Lower lobe of right lung (tissue), 2 donors: ENCODE measurements around the gene NOP58. TPM values are rescaled to one million over a fixed set of nuclear protein-coding genes. Genes with fewer than 3 reads are reported as not detected.

Experiments
- ATAC-seq, 2 donors: fragments of 200-7000 bp; cut with Tn5 transposase; one replicate each; pipeline ENCODE4 v1.9.1; 2020 to 2022; ENCODE audit warnings: mild to moderate bottlenecking in 2 of 2, moderate library complexity in 2 of 2
- DNase-seq: peaks from one replicate; pipeline ENCODE4 v3.0.0-alpha.2; 2020
- H3K27ac ChIP-seq: fragments of 200-600 bp; one replicate; pipeline ENCODE4 v1.8.0; 2022
- H3K27me3 ChIP-seq: fragments of 200-600 bp; one replicate; pipeline ENCODE4 v1.8.0; 2022; ENCODE audit warnings: low read depth
- H3K36me3 ChIP-seq: fragments of 200-600 bp; one replicate; pipeline ENCODE4 v1.8.0; 2022; ENCODE audit warnings: mild to moderate bottlenecking
- H3K4me1 ChIP-seq: fragments of 200-600 bp; one replicate; pipeline ENCODE4 v1.8.0; 2022
- H3K4me3 ChIP-seq: fragments of 200-600 bp; one replicate; pipeline ENCODE4 v1.8.0; 2022; ENCODE audit warnings: mild to moderate bottlenecking
- H3K9me3 ChIP-seq: fragments of 200-600 bp; one replicate; pipeline ENCODE4 v1.8.0; 2022
- CTCF ChIP-seq: fragments of 200-600 bp; IDR thresholded peaks from one replicate; pipeline ENCODE4 v1.8.0; 2022; ENCODE audit warnings: antibody characterized with exemption, mild to moderate bottlenecking
- intact Hi-C: fragments of 100-400 bp; cut with DNase I; formaldehyde crosslinking; loops from one replicate; pipeline ENCODE4 v1.11.0; 2022
- total RNA-seq: library from RNA; stranded (reverse); fragmentation: NEBNext Ultra II Directional; extraction: Animal tissue kit (Norgen Biotek cat#: 25700); gene quantifications from one replicate; pipeline ENCODE4 v1.2.1, GENCODE V29; 2021
- donor health status: DM: no; HTN: yes; CAD: no; lungs with severe emphysema.

The NOP58 gene
- total RNA-seq, 1 donor from 2014 or later, result 37.8 TPM

DNA sequence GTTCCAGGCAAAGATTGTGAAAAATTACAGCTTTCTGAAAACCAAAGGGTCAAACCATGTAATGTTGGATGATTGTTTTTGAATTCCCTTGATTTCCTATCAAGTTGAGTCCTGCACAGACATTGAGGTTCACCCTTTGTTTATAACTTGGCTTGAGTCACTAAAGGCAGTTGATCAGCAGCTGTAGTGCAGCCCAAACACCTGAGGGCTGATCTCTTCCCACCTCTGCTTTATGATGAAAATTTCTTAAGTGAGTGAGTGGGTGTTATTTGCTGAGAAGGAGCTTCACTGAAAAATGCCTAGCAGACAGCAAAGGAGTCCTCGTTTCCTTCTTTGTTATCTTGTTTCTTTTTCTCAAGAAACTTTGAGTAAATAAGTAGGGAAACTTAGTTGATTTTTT, 78.6 kb downstream of the NOP58 start:
- DNase-seq (no peak), ATAC-seq (no peak)
- Histone ChIP-seq H3K36me3 (no peaks in the 10 kb centered on the region), H3K27ac (no peak overlapping the region), H3K4me3 (no peak overlapping the region), H3K4me1 (no peaks in the 10 kb centered on the region), H3K9me3 (no peaks in the 10 kb centered on the region), H3K27me3 (no peaks in the 10 kb centered on the region)
- TF ChIP-seq CTCF, result no peak
- intact Hi-C loops, result no loop called here

DNA sequence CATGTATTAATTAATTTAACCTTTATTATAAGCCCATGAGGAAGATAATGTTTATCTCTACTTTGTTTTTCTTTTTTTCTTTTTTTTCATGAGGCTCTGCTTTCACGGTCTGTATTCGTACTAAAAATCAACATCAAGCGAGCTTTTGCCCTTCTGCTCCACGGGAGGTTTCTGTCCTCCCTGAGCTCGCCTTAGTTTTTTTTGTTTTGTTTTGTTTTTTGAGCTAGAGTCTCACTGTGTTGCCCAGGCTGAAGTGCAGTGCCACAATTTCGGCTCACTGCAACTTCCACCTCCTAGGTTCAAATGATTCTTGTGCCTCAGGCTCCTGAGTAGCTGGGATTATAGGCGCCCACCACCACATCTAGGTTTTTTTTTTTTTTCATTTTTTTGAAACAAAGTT, 80.6 kb downstream of the NOP58 start:
- H3K4me1 ChIP-seq, result no peaks in the 10 kb centered on the region
- DNase-seq, result no peak
- H3K27ac ChIP-seq, result no peak overlapping the region
- intact Hi-C loops, result no loop called here
- H3K36me3 ChIP-seq, result no peaks in the 10 kb centered on the region
- no peak for ATAC-seq
- no peaks in the 10 kb centered on the region for H3K9me3 ChIP-seq
- no peak overlapping the region for H3K4me3 ChIP-seq
- no peak for TF ChIP-seq CTCF
- no peaks in the 10 kb centered on the region for H3K27me3 ChIP-seq

Other genes starting within 250 kb of the NOP58 start
- 15.2 TPM for gene FZD7, start 231.9 kb upstream of the NOP58 start, total RNA-seq
- gene KIAA2012, start 192.5 kb upstream of the NOP58 start, total RNA-seq, result 2.8 TPM
- 70.1 TPM for gene SUMO1, start 27.2 kb upstream of the NOP58 start, total RNA-seq
- 137 TPM for gene BMPR2, start 110.6 kb downstream of the NOP58 start, total RNA-seq